ENCODE data around the gene SETD4. TPM values are rescaled to one million over a fixed set of nuclear protein-coding genes. Genes with fewer than 3 reads are reported as not detected.
"Not testable (repeated sequence)": the region's sequence is repeated elsewhere in the genome, so short reads cannot be mapped to it uniquely, and the experiment has no call there.

SETD4 gene
- 11.9 TPM for polyA plus RNA-seq (2013, experiment 1 of 2; ENCODE audit: insufficient read length)
- polyA plus RNA-seq (2013, experiment 2 of 2; ENCODE audit: insufficient read length), result 7.7 TPM

- DNase-seq, result peak; percentile 93
These were observed at the start of gene SETD4 for GRCh38 chr21:36060159-36060921. SETD4 (minus strand) TSS chr21:36060526; CDS start chr21:36058888, 1,638 bp downstream.

- no peak for DNase-seq
These were observed 49.5 kb upstream of the SETD4 start for GRCh38 chr21:36109868-36110267.

GRCh38 chr21:36105327-36105842 is 45.1 kb upstream of the SETD4 start:
- no peak for DNase-seq

- peak; percentile 50 for DNase-seq
These were observed 44.3 kb upstream of the SETD4 start for GRCh38 chr21:36104317-36105300.

GRCh38 chr21:36103434-36103833 is 43.1 kb upstream of the SETD4 start:
- DNase-seq, result no peak

- no peak for DNase-seq
These were observed 40.8 kb upstream of the SETD4 start for GRCh38 chr21:36100971-36101641.

GRCh38 chr21:36099695-36100211 is 39.4 kb upstream of the SETD4 start:
- DNase-seq, result not testable (repeated sequence)

- DNase-seq, result no peak
These were observed 38.7 kb upstream of the SETD4 start for GRCh38 chr21:36099000-36099399.

GRCh38 chr21:36098182-36098532 is 37.8 kb upstream of the SETD4 start:
- no peak for DNase-seq

- peak; percentile 31 for DNase-seq
These were observed 37.3 kb upstream of the SETD4 start for GRCh38 chr21:36097427-36098181.

GRCh38 chr21:36096398-36097290 is 36.3 kb upstream of the SETD4 start:
- no peak for DNase-seq

GRCh38 chr21:36093512-36093911 is 33.2 kb upstream of the SETD4 start:
- DNase-seq, result no peak

- no peak for DNase-seq
These were observed 32.4 kb upstream of the SETD4 start for GRCh38 chr21:36092681-36093080.

- no peak for DNase-seq
These were observed 29.6 kb upstream of the SETD4 start for GRCh38 chr21:36089946-36090345.

GRCh38 chr21:36087362-36088138 is 27.2 kb upstream of the SETD4 start:
- no peak for DNase-seq

GRCh38 chr21:36082237-36082664 is 21.9 kb upstream of the SETD4 start:
- no peak for DNase-seq

- DNase-seq, result no peak
These were observed 20.1 kb upstream of the SETD4 start for GRCh38 chr21:36080386-36080785.

GRCh38 chr21:36079671-36080070 is 19.3 kb upstream of the SETD4 start:
- no peak for DNase-seq

GRCh38 chr21:36079010-36079649 is 18.8 kb upstream of the SETD4 start:
- DNase-seq, result no peak

All from fibroblast of skin of back (primary cell).